Breast epithelium (tissue), 3 donors: ENCODE results near the gene PCDH15.

ENCODE experiments used
- CTCF ChIP-seq, 3 donors: fragments of 450-650 bp; IDR thresholded peaks; one replicate each; pipeline ENCODE4 v1.5.1; 2016 to 2017; ENCODE audit warnings: antibody characterized with exemption in 3 of 3, mild to moderate bottlenecking in 3 of 3, moderate library complexity in 3 of 3
- POLR2A ChIP-seq: fragments of 450-650 bp; IDR thresholded peaks from one replicate; pipeline ENCODE4 v1.6.1; 2016; ENCODE audit warnings: antibody characterized with exemption, mild to moderate bottlenecking, moderate library complexity

- TF ChIP-seq POLR2A (no peak), CTCF (IDR thresholded peaks at IDR 0.05) (no peak)
These were observed 58.6 kb downstream of the PCDH15 start for GRCh38 chr10:54742416-54742815.
